GM11168 (cell line): ENCODE results near the gene SLC9C1.
"Not testable (repeated sequence)": the region's sequence is repeated elsewhere in the genome, so short reads cannot be mapped to it uniquely, and the experiment has no call there.

ENCODE experiments used
- in situ Hi-C: fragments of 300-500 bp; cut with MboI; formaldehyde crosslinking; loops from one replicate; pipeline ENCODE4 v1.12.0; 2022; ENCODE audit warnings: low sequenced_read_pairs; ENCODE audit not compliant: unreplicated experiment

SLC9C1 gene

GRCh38 chr3:112228786-112229185 lies 65.2 kb downstream of the SLC9C1 start:
- in situ Hi-C loops = no loop called here

GRCh38 chr3:112200317-112200666 lies 93.7 kb downstream of the SLC9C1 start:
- in situ Hi-C loops = no loop called here

GRCh38 chr3:112199622-112200316 lies 94.2 kb downstream of the SLC9C1 start:
- in situ Hi-C loops = no loop called here

GRCh38 chr3:112197131-112197530 lies 96.9 kb downstream of the SLC9C1 start:
- in situ Hi-C loops = no loop called here

- in situ Hi-C loops = no loop called here
These were observed 106.7 kb downstream of the SLC9C1 start for GRCh38 chr3:112187300-112187699.

- in situ Hi-C loops = not testable (repeated sequence)
These were observed 108.5 kb downstream of the SLC9C1 start for GRCh38 chr3:112185423-112186035.

- in situ Hi-C loops = no loop called here
These were observed 118.4 kb downstream of the SLC9C1 start for GRCh38 chr3:112175646-112176045.

- in situ Hi-C loops = no loop called here
These were observed 119.0 kb downstream of the SLC9C1 start for GRCh38 chr3:112175037-112175436.

- in situ Hi-C loops = no loop called here
These were observed 122.9 kb downstream of the SLC9C1 start for GRCh38 chr3:112171144-112171543.

- in situ Hi-C loops = no loop called here
These were observed 124.0 kb downstream of the SLC9C1 start for GRCh38 chr3:112170046-112170445.

- in situ Hi-C loops = no loop called here
These were observed 126.3 kb downstream of the SLC9C1 start for GRCh38 chr3:112167758-112168157.

GRCh38 chr3:112149136-112149535 lies 144.9 kb downstream of the SLC9C1 start:
- in situ Hi-C loops = no loop called here

GRCh38 chr3:112143689-112144088 lies 150.3 kb downstream of the SLC9C1 start:
- in situ Hi-C loops = no loop called here

GRCh38 chr3:112143251-112143650 lies 150.8 kb downstream of the SLC9C1 start:
- in situ Hi-C loops = no loop called here

- in situ Hi-C loops = no loop called here
These were observed 152.7 kb downstream of the SLC9C1 start for GRCh38 chr3:112141293-112141692.

- in situ Hi-C loops = no loop called here
These were observed 153.4 kb downstream of the SLC9C1 start for GRCh38 chr3:112140584-112140983.

- in situ Hi-C loops = loop anchor here (5.0 kb wide), 1 partner anchor 154 kb away; the partner anchor contains the start of gene SLC9C1
These were observed 155.6 kb downstream of the SLC9C1 start for GRCh38 chr3:112138219-112138969.

GRCh38 chr3:112137781-112138180 lies 156.2 kb downstream of the SLC9C1 start:
- in situ Hi-C loops = loop anchor here (5.0 kb wide), 1 partner anchor 155 kb away; the partner anchor contains the start of gene SLC9C1

GRCh38 chr3:112136959-112137693 lies 156.9 kb downstream of the SLC9C1 start:
- in situ Hi-C loops = loop anchor here (5.0 kb wide), 1 partner anchor 155 kb away; the partner anchor contains the start of gene SLC9C1

- in situ Hi-C loops = loop anchor here (5.0 kb wide), 1 partner anchor 156 kb away; the partner anchor contains the start of gene SLC9C1
These were observed 158.0 kb downstream of the SLC9C1 start for GRCh38 chr3:112136046-112136445.
